AG10803 (cell line): ENCODE data around the gene SMIM27.
"Not testable (repeated sequence)": the region's sequence is repeated elsewhere in the genome, so short reads cannot be mapped to it uniquely, and the experiment has no call there.

Experiments used
- DNase-seq: peaks from one replicate; pipeline ENCODE4 v3.0.0; 2010; ENCODE audit warnings: low read depth
- H3K4me3 ChIP-seq: 2 replicates; pipeline ENCODE4 v1.5.1; 2011; ENCODE audit warnings: mild to moderate bottlenecking, low read length, control low read depth
- TF ChIP-seq, protein P1 (sequence below): conservative IDR thresholded peaks from 2 replicates; pipeline ENCODE4 v1.5.1; 2011; ENCODE audit warnings: mild to moderate bottlenecking, low read length, control low read depth, inconsistent platforms

The SMIM27 gene, protein sequence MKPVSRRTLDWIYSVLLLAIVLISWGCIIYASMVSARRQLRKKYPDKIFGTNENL

DNA sequence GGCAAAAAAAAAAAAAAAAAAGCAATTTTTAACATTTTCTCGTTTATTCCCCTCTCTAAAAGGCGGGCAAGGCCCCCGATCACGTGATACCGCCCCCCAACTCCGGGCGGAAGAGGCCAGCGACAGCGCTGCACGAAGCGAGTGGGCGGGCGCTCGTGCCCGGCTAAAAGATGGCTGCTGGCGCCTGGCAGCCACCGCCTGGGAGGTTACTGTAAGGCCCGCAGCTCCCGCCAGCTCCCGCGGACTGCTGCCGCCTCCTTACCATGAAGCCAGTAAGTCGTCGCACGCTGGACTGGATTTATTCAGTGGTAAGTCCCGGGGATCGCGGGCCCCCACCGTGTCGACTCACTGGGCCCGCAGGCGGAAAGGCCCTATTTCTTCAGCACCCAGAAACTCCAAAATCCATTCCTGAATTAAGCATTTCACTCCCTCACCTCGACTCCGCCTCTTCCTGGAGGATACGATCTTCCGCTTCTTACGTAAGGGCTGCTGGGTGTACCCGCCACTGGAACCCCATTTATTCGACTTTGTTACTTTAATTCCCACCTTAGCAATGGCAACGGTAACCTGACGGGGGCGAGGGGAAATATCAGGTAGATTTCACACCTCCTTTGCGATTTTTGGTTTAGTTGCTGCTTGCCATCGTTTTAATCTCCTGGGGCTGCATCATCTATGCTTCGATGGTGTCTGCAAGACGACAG, at the start of gene SMIM27, which contains the start of gene TOPORS:
Gene SMIM27 (plus strand): TSS at position 156 of the 701 bp plus-strand sequence. CDS start 108 bp downstream, at position 264.
Gene TOPORS (minus strand): TSS at position 415 of the 701 bp plus-strand sequence. CDS start 150 bp downstream, at position 265.
- DNase-seq: peak; percentile 85
- peak within 1 kb of the TSS; percentile 85 for H3K4me3 ChIP-seq
- TF ChIP-seq, protein P1, sequence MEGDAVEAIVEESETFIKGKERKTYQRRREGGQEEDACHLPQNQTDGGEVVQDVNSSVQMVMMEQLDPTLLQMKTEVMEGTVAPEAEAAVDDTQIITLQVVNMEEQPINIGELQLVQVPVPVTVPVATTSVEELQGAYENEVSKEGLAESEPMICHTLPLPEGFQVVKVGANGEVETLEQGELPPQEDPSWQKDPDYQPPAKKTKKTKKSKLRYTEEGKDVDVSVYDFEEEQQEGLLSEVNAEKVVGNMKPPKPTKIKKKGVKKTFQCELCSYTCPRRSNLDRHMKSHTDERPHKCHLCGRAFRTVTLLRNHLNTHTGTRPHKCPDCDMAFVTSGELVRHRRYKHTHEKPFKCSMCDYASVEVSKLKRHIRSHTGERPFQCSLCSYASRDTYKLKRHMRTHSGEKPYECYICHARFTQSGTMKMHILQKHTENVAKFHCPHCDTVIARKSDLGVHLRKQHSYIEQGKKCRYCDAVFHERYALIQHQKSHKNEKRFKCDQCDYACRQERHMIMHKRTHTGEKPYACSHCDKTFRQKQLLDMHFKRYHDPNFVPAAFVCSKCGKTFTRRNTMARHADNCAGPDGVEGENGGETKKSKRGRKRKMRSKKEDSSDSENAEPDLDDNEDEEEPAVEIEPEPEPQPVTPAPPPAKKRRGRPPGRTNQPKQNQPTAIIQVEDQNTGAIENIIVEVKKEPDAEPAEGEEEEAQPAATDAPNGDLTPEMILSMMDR: no peak

DNA sequence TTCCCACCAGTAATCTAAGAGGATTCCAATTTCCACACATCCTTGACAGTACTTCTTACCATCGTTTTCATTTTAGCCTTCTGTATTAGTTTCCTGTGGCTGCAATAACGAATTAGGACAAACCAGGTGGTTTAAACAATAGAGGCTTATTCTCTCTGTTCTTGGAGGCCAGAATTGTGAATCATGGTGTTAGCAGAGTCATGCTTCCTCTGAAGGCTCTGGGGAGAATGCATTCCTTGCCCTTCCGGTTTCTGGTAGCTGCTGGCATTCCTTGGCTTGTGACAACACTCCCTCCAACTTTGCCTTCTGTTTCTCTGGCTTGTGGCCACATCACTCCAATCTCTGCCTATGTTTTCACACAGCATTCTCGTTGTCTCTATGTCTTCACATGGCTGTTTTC, 49.7 kb upstream of the SMIM27 start:
- DNase-seq: peak; percentile 53
- H3K4me3 ChIP-seq: no peak overlapping the region
- TF ChIP-seq, protein P1: no peak

DNA sequence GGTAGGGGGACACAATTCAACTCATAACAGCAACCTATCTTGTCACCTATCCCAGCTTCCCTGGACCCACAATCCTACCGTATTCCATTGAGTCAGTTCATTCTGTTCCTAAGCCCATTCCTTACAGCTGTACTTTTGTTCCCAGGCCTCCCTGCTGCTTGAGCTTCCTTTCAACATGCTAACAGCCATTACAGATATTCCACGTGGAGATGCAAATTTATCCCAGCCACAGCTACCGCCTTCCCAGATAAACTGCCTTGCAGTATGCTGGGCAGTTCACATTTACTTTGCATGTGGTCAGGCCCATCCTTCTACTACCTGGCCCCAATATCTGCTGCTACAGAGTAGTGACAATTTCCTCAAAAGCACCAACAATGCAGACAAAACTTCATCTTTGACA, 49.1 kb upstream of the SMIM27 start:
- DNase-seq: no peak
- TF ChIP-seq, protein P1: no peak
- no peak overlapping the region for H3K4me3 ChIP-seq

DNA sequence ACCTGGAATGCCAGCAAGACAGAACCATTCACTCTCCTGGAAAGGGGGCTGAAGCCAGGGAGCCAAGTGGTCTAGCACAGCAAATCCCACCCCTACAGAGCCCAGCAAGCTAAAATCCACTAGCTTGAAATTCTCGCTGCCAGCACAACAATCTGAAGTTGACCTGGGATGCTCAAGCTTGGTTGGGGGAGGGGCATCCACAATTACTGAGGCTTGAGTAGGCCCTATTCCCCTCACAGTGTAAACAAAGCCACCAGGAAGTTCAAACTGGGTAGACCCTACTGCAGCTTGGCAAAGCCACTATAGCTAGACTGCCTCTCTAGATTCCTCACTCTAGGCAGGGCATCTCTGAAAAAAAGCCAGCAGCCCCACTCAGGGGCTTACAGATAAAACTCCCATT, 43.4 kb upstream of the SMIM27 start:
- TF ChIP-seq, protein P1: no peak
- DNase-seq: no peak
- H3K4me3 ChIP-seq: no peak overlapping the region

DNA sequence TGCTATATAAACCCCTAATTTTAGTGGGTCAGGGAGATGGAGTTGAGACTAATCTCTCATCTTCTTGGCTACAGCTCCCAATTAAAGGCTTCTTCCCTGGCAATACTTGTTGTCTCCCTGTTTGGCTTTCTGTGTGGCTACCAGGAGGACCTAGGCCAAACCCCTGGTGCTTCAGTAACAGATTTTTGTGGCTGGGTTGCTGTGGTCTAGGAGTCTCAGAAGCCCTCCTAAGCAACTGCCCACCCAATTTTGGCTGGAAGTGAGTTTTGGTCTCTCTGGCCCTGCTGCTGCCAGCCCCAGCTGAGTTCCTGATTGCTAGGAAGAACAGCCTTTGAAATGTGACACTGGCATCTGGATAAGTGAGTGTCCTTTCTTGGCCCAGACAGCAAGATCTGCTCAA, 35.9 kb upstream of the SMIM27 start:
- H3K4me3 ChIP-seq: no peak overlapping the region
- TF ChIP-seq, protein P1: no peak
- DNase-seq: no peak

DNA sequence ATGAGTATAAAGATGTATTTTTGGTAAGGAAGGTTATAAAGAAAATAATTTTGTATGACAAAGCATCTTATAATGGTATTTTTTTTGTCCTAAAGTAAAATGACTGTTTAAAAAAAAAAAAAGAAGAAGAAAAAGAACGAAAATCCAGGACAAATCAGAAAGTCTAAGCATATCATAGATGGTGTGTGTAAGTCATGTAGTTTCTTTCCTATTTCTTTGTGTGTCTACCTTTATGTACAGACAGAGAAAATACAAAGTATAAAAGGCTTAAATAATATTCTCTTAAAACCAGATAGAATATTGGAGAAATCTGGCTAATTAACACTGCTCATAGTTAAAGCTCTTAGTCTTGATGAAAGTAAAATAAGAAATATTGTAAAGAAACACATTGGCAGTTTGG, 33.9 kb upstream of the SMIM27 start:
- no peak overlapping the region for H3K4me3 ChIP-seq
- TF ChIP-seq, protein P1: no peak
- DNase-seq: no peak

DNA sequence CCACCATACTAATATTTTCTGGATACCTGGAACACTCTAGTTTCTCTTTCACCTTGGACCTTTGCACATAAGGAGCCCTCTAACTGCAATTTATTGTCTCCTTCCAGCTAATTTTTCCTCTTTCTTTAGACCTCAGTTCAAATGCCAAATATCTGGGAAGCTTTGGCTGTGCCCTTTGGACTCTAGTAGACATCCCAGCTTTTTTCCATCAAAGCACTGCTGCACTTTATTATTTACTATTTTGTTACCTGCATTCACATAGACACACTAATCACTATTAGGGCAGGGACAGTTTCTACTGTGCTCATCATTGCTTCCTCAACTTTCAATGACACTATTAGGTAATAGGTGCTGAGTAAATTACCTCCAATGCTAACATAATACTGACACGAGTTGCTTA, 28.2 kb upstream of the SMIM27 start:
- H3K4me3 ChIP-seq: no peak overlapping the region
- TF ChIP-seq, protein P1: no peak
- DNase-seq: no peak

DNA sequence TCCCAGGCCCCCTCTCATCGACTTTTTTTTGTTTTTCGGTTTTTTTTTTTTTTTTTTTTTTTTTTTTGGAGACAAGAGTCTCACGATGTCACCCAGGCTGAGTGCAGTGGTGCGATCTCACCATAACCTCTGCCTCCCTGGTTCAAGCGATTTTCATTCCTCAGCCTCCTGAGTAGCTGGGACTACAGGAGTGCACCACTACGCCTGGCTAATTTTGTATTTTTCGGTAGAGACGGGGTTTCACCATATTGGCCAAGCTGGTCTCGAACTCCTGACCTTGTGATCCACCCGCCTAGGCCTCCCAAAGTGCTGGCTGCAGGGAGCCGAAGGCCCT, 27.6 kb upstream of the SMIM27 start:
- not testable (repeated sequence) for H3K4me3 ChIP-seq, DNase-seq
